HepG2 (cell line): ENCODE results near the gene SART1. TPM values are rescaled to one million over a fixed set of nuclear protein-coding genes. Genes with fewer than 3 reads are reported as not detected.

Experiments used
- CTCF ChIP-seq: sonication (generic); formaldehyde crosslinking; IDR thresholded peaks from 2 replicates; pipeline ENCODE4 v1.5.0; 2020; ENCODE audit warnings: mild to moderate bottlenecking, missing genetic modification reagents, moderate library complexity
- DMAP1 ChIP-seq: IDR thresholded peaks from 2 replicates; pipeline ENCODE4 v1.6.1; 2016
- HDAC2 ChIP-seq: sonication (generic); formaldehyde crosslinking; IDR thresholded peaks from 2 replicates; pipeline ENCODE4 v1.4.0; 2020; ENCODE audit warnings: missing genetic modification reagents
- HHEX ChIP-seq: IDR thresholded peaks from 2 replicates; pipeline ENCODE4 v1.6.1; 2016; ENCODE audit warnings: control low read depth
- IRX3 ChIP-seq: sonication (generic); formaldehyde crosslinking; IDR thresholded peaks from 2 replicates; pipeline ENCODE4 v1.8.1; 2023; ENCODE audit warnings: mild to moderate bottlenecking, low read depth, missing genetic modification reagents, borderline replicate concordance
- MTERF4 ChIP-seq: sonication (generic); formaldehyde crosslinking; IDR thresholded peaks from 2 replicates; pipeline ENCODE4 v1.8.0; 2023; ENCODE audit warnings: mild to moderate bottlenecking, missing genetic modification reagents
- PAF1 ChIP-seq: IDR thresholded peaks from 2 replicates; pipeline ENCODE4 v1.6.1; 2016; ENCODE audit warnings: missing genetic modification reagents, missing compliant biosample characterization
- PPARG ChIP-seq: conservative IDR thresholded peaks from 2 replicates; pipeline ENCODE4 v1.6.1; 2016; ENCODE audit warnings: missing biosample characterization, missing genetic modification reagents
- SP140L ChIP-seq: sonication (generic); formaldehyde crosslinking; IDR thresholded peaks from 2 replicates; pipeline ENCODE4 v1.4.0; 2020; ENCODE audit warnings: missing genetic modification reagents, borderline replicate concordance
- SRSF1 ChIP-seq: fragments of 200-400 bp; formaldehyde crosslinking; optimal IDR thresholded peaks from 2 replicates; pipeline ENCODE3; 2017; ENCODE audit warnings: mild to moderate bottlenecking, low read depth, low read length, moderate library complexity
- TGIF2 ChIP-seq: IDR thresholded peaks from 2 replicates; pipeline ENCODE4 v1.6.1; 2016; ENCODE audit warnings: control low read depth, missing compliant biosample characterization
- ZNF737 ChIP-seq: sonication (generic); formaldehyde crosslinking; IDR thresholded peaks from 2 replicates; pipeline ENCODE4 v1.5.0; 2020; ENCODE audit warnings: missing genetic modification reagents, mild to moderate bottlenecking, borderline replicate concordance
- polyA plus RNA-seq, 8 experiments: library from polyadenylated mRNA; depleted of rRNA in 3 of 8; stranded (reverse) in 7 of 8; unstranded in 1 of 8; fragments of >200 nt; fragmentation: Illumina TruSeq in 4 of 8; extraction: Trizol in 4 of 8; gene quantifications; 2 replicates each; pipeline versions ENCODE4 v1.2.1 to v1.2.3, GENCODE V29; 2011 to 2016; ENCODE audit warnings: low read depth in 4 of 8, missing spikeins in 1 of 8, mixed read lengths in 1 of 8; ENCODE audit not compliant: insufficient read depth in 1 of 8
- total RNA-seq, 5 experiments: library from RNA; depleted of rRNA; stranded (reverse); fragments of >200 nt; fragmentation: Illumina TruSeq; extraction: Trizol; gene quantifications; 2 replicates each; pipeline ENCODE4 v1.2.3, GENCODE V29; 2016; ENCODE audit warnings: low read depth in 1 of 5
- TF ChIP-seq, protein P1 (sequence below): sonication (generic); formaldehyde crosslinking; IDR thresholded peaks from one replicate; pipeline ENCODE4 v1.5.1; 2020; ENCODE audit warnings: mild to moderate bottlenecking, missing genetic modification reagents; ENCODE audit errors: not compliant biosample characterization
- TF ChIP-seq, protein P2 (sequence below): IDR thresholded peaks from 2 replicates; pipeline ENCODE4 v1.6.1; 2016; ENCODE audit warnings: mild to moderate bottlenecking, missing biosample characterization, missing genetic modification reagents
- TF ChIP-seq, protein P3 (sequence below): sonication (generic); formaldehyde crosslinking; IDR thresholded peaks from 2 replicates; pipeline ENCODE4 v1.4.0; 2020; ENCODE audit warnings: missing genetic modification reagents, borderline replicate concordance

Gene SART1
- total and polyA plus RNA-seq, 2 of the 13 experiments (the other 11 are each of a cell fraction or from before 2014, with no cell fraction given): 11.3 to 22.5 TPM

GRCh38 chr11:65919141-65919572 lies 42.4 kb upstream of the SART1 start, which contains the start of gene DRAP1 (continued):
- no peak for TF ChIP-seq SP140L (CRISPR knock-in tag)
- no peak for TF ChIP-seq PAF1 (CRISPR knock-in tag)
- TF ChIP-seq, protein P1, sequence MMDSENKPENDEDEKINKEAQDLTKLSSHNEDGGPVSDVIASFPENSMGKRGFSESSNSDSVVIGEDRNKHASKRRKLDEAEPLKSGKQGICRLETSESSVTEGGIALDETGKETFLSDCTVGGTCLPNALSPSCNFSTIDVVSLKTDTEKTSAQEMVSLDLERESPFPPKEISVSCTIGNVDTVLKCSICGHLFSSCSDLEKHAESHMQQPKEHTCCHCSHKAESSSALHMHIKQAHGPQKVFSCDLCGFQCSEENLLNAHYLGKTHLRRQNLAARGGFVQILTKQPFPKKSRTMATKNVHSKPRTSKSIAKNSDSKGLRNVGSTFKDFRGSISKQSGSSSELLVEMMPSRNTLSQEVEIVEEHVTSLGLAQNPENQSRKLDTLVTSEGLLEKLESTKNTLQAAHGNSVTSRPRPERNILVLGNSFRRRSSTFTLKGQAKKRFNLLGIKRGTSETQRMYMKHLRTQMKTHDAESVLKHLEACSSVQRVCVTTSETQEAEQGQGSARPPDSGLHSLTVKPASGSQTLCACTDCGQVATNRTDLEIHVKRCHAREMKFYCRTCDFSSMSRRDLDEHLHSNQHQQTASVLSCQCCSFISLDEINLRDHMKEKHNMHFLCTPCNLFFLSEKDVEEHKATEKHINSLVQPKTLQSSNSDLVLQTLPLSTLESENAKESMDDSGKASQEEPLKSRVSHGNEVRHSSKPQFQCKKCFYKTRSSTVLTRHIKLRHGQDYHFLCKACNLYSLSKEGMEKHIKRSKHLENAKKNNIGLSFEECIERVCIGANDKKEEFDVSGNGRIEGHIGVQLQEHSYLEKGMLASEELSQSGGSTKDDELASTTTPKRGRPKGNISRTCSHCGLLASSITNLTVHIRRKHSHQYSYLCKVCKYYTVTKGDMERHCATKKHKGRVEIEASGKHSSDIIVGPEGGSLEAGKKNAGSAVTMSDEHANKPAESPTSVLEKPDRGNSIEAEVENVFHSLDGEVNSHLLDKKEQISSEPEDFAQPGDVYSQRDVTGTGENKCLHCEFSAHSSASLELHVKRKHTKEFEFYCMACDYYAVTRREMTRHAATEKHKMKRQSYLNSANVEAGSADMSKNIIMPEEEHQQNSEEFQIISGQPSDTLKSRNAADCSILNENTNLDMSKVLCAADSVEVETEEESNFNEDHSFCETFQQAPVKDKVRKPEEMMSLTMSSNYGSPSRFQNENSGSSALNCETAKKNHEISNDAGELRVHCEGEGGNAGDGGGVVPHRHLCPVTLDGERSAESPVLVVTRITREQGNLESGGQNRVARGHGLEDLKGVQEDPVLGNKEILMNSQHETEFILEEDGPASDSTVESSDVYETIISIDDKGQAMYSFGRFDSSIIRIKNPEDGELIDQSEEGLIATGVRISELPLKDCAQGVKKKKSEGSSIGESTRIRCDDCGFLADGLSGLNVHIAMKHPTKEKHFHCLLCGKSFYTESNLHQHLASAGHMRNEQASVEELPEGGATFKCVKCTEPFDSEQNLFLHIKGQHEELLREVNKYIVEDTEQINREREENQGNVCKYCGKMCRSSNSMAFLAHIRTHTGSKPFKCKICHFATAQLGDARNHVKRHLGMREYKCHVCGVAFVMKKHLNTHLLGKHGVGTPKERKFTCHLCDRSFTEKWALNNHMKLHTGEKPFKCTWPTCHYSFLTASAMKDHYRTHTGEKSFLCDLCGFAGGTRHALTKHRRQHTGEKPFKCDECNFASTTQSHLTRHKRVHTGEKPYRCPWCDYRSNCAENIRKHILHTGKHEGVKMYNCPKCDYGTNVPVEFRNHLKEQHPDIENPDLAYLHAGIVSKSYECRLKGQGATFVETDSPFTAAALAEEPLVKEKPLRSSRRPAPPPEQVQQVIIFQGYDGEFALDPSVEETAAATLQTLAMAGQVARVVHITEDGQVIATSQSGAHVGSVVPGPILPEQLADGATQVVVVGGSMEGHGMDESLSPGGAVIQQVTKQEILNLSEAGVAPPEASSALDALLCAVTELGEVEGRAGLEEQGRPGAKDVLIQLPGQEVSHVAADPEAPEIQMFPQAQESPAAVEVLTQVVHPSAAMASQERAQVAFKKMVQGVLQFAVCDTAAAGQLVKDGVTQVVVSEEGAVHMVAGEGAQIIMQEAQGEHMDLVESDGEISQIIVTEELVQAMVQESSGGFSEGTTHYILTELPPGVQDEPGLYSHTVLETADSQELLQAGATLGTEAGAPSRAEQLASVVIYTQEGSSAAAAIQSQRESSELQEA: no peak
- peak; percentile 92; the same call in 1 of the 2 replicates for TF ChIP-seq MTERF4 (CRISPR knock-in tag)
- TF ChIP-seq SRSF1: no peak
- TF ChIP-seq PPARG (CRISPR knock-in tag): peak; percentile 45; the same call in 1 of the 2 replicates
- TF ChIP-seq ZNF737 (CRISPR knock-in tag): no peak
- TF ChIP-seq, protein P2, sequence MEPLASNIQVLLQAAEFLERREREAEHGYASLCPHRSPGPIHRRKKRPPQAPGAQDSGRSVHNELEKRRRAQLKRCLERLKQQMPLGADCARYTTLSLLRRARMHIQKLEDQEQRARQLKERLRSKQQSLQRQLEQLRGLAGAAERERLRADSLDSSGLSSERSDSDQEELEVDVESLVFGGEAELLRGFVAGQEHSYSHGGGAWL (CRISPR knock-in tag): 0 out of 2 replicates have a peak, but pooled peaks have one; percentile 28
- no peak for TF ChIP-seq DMAP1 (CRISPR knock-in tag)
- peak; percentile 58; the same call in 1 of the 2 replicates for TF ChIP-seq HDAC2 (CRISPR knock-in tag)
- 0 out of 2 replicates have a peak, but pooled peaks have one; percentile 17 for TF ChIP-seq CTCF (CRISPR knock-in tag)
- TF ChIP-seq IRX3 (CRISPR knock-in tag): no peak
- TF ChIP-seq, protein P3, sequence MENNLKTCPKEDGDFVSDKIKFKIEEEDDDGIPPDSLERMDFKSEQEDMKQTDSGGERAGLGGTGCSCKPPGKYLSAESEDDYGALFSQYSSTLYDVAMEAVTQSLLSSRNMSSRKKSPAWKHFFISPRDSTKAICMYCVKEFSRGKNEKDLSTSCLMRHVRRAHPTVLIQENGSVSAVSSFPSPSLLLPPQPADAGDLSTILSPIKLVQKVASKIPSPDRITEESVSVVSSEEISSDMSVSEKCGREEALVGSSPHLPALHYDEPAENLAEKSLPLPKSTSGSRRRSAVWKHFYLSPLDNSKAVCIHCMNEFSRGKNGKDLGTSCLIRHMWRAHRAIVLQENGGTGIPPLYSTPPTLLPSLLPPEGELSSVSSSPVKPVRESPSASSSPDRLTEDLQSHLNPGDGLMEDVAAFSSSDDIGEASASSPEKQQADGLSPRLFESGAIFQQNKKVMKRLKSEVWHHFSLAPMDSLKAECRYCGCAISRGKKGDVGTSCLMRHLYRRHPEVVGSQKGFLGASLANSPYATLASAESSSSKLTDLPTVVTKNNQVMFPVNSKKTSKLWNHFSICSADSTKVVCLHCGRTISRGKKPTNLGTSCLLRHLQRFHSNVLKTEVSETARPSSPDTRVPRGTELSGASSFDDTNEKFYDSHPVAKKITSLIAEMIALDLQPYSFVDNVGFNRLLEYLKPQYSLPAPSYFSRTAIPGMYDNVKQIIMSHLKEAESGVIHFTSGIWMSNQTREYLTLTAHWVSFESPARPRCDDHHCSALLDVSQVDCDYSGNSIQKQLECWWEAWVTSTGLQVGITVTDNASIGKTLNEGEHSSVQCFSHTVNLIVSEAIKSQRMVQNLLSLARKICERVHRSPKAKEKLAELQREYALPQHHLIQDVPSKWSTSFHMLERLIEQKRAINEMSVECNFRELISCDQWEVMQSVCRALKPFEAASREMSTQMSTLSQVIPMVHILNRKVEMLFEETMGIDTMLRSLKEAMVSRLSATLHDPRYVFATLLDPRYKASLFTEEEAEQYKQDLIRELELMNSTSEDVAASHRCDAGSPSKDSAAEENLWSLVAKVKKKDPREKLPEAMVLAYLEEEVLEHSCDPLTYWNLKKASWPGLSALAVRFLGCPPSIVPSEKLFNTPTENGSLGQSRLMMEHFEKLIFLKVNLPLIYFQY (CRISPR knock-in tag): peak; percentile 80
- TF ChIP-seq HHEX: no peak
- peak; percentile 83; the same call in 1 of the 2 replicates for TF ChIP-seq TGIF2 (CRISPR knock-in tag)
